Activated CD4-positive, alpha-beta T cell treated with anti-CD3 and anti-CD28 coated beads for 1 hour (primary cell): ENCODE data around the gene FHDC1.

Experiments
- DNase-seq: peaks from one replicate; pipeline ENCODE4 v3.0.0-alpha.2; 2020

Gene FHDC1

DNA sequence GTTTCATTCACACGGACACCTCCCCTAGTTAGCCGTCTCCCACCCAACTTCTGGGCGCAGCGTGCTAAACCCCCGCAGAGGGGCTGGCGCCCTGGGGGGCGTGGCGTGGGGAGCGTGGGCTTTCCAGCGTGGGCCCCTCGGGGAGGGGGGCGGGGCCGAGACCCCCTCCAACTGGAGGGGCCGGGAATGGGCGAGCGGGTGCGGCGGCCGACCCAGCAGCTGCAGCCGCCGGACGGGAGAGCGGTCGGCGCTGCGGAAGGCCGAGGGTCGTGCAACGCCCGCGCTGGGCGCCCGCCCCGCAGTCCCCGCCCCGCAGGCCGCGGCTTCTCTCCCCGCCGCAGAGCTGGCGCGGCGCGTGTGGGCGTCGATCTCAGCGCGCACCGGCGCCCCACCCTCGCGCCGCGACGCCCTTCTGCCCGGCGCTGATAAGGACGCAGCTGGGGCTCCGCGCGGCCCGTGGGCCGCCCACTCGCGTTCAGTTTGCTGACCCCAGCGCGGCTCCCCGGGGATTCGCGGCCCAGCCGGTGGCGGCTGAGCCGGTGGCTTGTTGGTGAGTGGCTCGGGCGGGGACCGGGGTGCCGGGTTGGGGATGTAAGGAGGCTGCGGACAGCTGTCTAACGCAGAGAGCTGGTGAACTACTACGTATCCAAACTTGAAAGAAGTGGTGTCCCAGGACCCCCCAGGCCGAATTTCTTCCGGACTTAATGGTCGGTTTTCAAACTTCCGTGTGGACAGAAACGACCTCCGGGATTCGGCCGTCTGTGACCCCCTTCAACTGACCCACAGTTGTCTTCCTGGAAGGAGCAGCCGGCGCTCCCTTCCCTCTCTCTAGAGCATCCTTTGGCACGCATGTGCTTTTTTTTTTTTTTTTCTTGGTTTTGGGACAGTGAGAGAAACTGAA lies 1.5 kb downstream of the FHDC1 start:
- no peak for DNase-seq

GRCh38 chr4:152938237-152938947 lies 2.3 kb downstream of the FHDC1 start:
- DNase-seq = no peak

GRCh38 chr4:152939621-152940020 lies 3.5 kb downstream of the FHDC1 start:
- DNase-seq = no peak

GRCh38 chr4:152940461-152940860 lies 4.3 kb downstream of the FHDC1 start:
- DNase-seq = no peak

DNA sequence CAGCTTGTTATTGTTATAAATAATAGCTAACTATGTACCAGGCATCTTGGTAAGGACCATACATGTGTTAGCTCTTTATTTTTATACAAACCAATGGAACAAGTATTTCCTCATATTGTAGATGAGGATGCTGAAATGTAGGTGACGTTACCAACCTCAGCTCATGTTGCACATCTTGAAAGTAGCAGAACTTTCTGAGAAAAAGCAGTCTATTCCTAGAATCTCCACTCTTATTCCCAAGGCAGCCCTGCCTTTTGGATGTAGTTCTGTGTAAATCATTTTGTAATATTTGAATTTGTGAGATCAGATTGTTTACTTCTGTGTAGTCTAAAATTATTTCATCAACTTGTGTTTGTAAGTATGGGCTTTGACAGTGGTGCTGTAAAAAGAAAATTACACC lies 5.3 kb downstream of the FHDC1 start:
- DNase-seq = no peak

DNA sequence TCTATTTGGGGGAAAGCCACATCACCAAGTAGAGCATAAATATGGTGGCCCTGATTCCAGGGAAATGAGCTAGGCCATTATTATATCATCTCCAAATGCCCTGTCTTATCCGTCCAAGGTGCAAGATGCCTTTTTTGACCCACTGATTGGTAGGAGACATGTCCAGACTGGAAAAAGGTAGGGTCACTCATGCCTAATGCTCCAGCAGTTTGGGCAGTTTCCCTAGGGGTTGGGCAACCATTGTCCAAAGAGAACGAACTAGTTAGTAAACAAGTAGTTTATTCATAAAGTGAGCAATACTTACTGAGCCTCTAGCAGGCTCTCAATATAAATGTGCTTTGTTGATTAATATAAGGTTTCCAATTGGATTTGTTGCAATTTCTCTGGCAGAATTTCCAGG lies 6.2 kb downstream of the FHDC1 start:
- DNase-seq = no peak

- DNase-seq = no peak
These were observed 7.5 kb downstream of the FHDC1 start for GRCh38 chr4:152943672-152944071.

- no peak for DNase-seq
These were observed 8.7 kb downstream of the FHDC1 start for GRCh38 chr4:152944666-152945320.

- DNase-seq = no peak
These were observed 9.5 kb downstream of the FHDC1 start for GRCh38 chr4:152945639-152946038.

DNA sequence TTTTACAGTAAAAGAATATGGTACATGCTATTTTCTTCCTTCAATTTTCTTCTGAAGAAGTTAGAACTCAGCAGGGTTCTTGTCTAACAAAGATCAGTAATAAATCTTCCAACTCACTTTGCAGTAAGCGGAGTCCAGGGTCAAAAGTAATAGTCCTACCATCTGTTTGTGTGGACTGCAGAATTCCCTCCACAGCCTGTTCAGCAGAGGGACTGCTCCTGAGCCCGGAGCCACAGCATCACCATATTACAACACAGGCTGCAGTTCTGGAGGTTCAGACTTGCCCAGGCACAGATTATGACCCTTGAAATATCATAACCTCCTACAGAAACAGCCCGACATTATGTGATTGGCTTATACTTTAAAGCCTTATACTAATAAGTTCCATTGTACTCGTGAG lies 10.3 kb downstream of the FHDC1 start:
- DNase-seq = no peak

- no peak for DNase-seq
These were observed 11.2 kb downstream of the FHDC1 start for GRCh38 chr4:152947311-152947710.

DNA sequence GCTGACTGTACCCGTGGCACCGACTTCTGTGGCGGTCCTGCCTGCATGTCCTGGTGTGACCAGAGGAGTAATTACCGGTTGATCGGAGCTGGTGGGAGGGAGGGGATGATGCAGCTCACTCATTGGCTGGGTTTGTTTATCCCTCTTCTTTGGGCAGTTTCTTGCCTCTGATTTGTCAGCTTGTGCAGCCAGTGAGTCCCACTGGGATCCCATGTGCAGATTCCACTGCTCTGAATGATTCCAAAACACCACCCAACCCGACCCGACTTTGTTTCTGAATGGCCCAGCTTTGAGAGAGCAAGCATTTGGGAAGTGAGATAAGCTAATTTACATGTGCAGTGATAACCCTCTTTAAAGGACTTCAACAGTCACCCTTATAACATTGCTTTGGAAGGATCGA lies 13.8 kb downstream of the FHDC1 start:
- DNase-seq = no peak

- no peak for DNase-seq
These were observed 14.5 kb downstream of the FHDC1 start for GRCh38 chr4:152950402-152951274.

- DNase-seq = no peak
These were observed 15.2 kb downstream of the FHDC1 start for GRCh38 chr4:152951348-152951747.

DNA sequence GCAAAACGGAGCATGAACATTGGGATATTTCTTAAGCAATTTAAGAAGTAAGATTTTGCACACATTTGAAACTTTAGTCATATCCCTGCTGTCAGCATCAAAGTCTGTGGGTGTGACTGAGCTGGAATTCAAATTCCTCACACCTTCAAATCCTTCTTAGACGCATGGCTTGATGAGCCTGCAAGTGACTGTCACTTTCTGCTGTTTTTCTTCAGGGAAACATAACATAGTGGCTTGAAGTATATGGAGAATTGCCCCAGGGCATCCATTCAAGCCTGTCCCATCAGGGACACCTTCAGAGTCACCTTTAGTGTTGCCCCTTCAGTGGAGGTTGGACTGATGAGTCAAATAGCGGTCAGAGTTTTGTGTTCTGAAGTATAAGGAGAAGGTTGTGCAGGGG lies 17.4 kb downstream of the FHDC1 start:
- DNase-seq = no peak

DNA sequence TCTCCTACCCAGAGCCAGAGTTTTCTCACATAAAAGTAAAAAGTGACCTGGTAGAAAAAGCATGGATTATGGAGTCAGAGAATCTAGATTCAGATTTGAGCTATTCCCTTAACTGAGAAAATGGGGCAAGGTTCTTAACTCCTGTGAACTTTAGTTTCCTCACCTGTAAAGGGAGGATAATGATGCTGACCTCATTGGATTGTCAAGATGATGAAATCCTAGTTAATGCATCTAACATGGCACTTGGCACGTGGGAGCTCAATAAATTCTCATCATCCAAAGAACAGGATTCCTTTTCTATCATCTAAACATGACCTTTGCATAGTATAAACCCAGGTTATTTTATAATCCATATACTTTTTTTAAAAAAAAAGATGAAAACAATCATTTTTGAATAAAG lies 18.6 kb downstream of the FHDC1 start:
- DNase-seq = no peak

GRCh38 chr4:152956147-152956546 lies 20.0 kb downstream of the FHDC1 start:
- DNase-seq = no peak

- no peak for DNase-seq
These were observed 20.7 kb downstream of the FHDC1 start for GRCh38 chr4:152956650-152957436.

GRCh38 chr4:152957437-152958171 lies 21.5 kb downstream of the FHDC1 start:
- no peak for DNase-seq

GRCh38 chr4:152959080-152959479 lies 23.0 kb downstream of the FHDC1 start:
- no peak for DNase-seq

- no peak for DNase-seq
These were observed 24.0 kb downstream of the FHDC1 start for GRCh38 chr4:152960082-152960481.
